Stimulated activated CD4-positive, alpha-beta T cell treated with anti-CD3 and anti-CD28 coated beads, Interleukin-4, amount 100 ng/mL, for 4 hours (primary cell): ENCODE data around the gene HSPE1.
"Not testable (repeated sequence)": the region's sequence is repeated elsewhere in the genome, so short reads cannot be mapped to it uniquely, and the experiment has no call there.

Source experiments
- DNase-seq, 2 experiments: peaks; one replicate each; pipeline ENCODE4 v3.0.0-alpha.2; 2020

The HSPE1 gene

GRCh38 chr2:197498937-197499593 is 1.1 kb upstream of the HSPE1 start:
- peak; percentile 50 to 60 for DNase-seq

GRCh38 chr2:197500503-197501131 is 438 bp downstream of the HSPE1 start:
- no peak for DNase-seq

GRCh38 chr2:197502201-197502600 is 2.0 kb downstream of the HSPE1 start:
- DNase-seq = no peak

GRCh38 chr2:197502685-197503084 is 2.5 kb downstream of the HSPE1 start:
- DNase-seq = no peak

GRCh38 chr2:197504000-197504399 is 3.8 kb downstream of the HSPE1 start:
- no peak for DNase-seq

- DNase-seq = no peak
Observed at GRCh38 chr2:197504512-197504911, 4.3 kb downstream of the HSPE1 start.

- no peak for DNase-seq
Observed at GRCh38 chr2:197506658-197507057, 6.5 kb downstream of the HSPE1 start.

- no peak for DNase-seq
Observed at GRCh38 chr2:197513915-197514314, 13.7 kb downstream of the HSPE1 start.

- DNase-seq = no peak
Observed at GRCh38 chr2:197514754-197515153, 14.6 kb downstream of the HSPE1 start.

GRCh38 chr2:197515315-197515738 is 15.1 kb downstream of the HSPE1 start:
- no peak for DNase-seq

- DNase-seq = peak; percentile 86 to 94
Observed at GRCh38 chr2:197515739-197516392, 15.7 kb downstream of the HSPE1 start, which contains the start of gene MOB4. Gene MOB4 (plus strand): TSS chr2:197516066. CDS start chr2:197516087, 21 bp downstream.

- DNase-seq = peak in 1 of 2 experiments; percentile 15
Observed at GRCh38 chr2:197516393-197516761, 16.2 kb downstream of the HSPE1 start.

- DNase-seq = no peak
Observed at GRCh38 chr2:197517150-197517549, 17.0 kb downstream of the HSPE1 start.

- DNase-seq = no peak
Observed at GRCh38 chr2:197538412-197538811, 38.2 kb downstream of the HSPE1 start.

GRCh38 chr2:197539734-197540133 is 39.6 kb downstream of the HSPE1 start:
- no peak for DNase-seq

- DNase-seq = no peak
Observed at GRCh38 chr2:197543206-197543605, 43.0 kb downstream of the HSPE1 start.

GRCh38 chr2:197547163-197547900 is 47.2 kb downstream of the HSPE1 start:
- no peak for DNase-seq

GRCh38 chr2:197548582-197548981 is 48.4 kb downstream of the HSPE1 start:
- DNase-seq = no peak

- DNase-seq = not testable (repeated sequence)
Observed at GRCh38 chr2:197551260-197551659, 51.1 kb downstream of the HSPE1 start.
